ENCODE data around the gene KIAA1191.
"Not testable (repeated sequence)": the region's sequence is repeated elsewhere in the genome, so short reads cannot be mapped to it uniquely, and the experiment has no call there.

Gene KIAA1191, protein sequence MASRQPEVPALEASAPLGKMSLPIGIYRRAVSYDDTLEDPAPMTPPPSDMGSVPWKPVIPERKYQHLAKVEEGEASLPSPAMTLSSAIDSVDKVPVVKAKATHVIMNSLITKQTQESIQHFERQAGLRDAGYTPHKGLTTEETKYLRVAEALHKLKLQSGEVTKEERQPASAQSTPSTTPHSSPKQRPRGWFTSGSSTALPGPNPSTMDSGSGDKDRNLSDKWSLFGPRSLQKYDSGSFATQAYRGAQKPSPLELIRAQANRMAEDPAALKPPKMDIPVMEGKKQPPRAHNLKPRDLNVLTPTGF

GRCh38 chr5:176361437-176362232 lies at the start of gene KIAA1191:
TSS of gene KIAA1191 (minus strand) at chr5:176361764. CDS start at chr5:176359508, 2,256 bp downstream.
- DNase-seq: peak; percentile 93 to 94

- no peak for DNase-seq
These were observed 49.1 kb upstream of the KIAA1191 start for GRCh38 chr5:176410486-176411180.

- no peak for DNase-seq
These were observed 48.2 kb upstream of the KIAA1191 start for GRCh38 chr5:176409765-176410164.

GRCh38 chr5:176408590-176408989 lies 47.0 kb upstream of the KIAA1191 start:
- no peak for DNase-seq

DNA sequence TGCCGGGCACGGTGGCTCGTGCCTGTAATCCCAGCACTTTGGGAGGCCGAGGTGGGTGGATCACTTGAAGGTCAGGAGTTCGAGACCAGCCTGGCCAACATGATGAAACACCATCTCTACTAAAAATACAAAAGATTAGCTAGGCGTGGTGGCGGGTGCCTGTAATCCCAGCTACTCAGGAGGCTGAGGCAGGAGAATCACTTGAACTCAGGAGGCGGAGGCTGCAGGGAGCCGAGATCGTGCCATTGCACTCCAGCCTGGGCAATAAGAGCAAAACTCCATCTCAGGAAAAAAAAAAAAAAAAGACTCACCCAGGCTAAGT lies 46.6 kb upstream of the KIAA1191 start:
- DNase-seq: not testable (repeated sequence)

- DNase-seq: no peak
These were observed 46.1 kb upstream of the KIAA1191 start for GRCh38 chr5:176407456-176408251.

DNA sequence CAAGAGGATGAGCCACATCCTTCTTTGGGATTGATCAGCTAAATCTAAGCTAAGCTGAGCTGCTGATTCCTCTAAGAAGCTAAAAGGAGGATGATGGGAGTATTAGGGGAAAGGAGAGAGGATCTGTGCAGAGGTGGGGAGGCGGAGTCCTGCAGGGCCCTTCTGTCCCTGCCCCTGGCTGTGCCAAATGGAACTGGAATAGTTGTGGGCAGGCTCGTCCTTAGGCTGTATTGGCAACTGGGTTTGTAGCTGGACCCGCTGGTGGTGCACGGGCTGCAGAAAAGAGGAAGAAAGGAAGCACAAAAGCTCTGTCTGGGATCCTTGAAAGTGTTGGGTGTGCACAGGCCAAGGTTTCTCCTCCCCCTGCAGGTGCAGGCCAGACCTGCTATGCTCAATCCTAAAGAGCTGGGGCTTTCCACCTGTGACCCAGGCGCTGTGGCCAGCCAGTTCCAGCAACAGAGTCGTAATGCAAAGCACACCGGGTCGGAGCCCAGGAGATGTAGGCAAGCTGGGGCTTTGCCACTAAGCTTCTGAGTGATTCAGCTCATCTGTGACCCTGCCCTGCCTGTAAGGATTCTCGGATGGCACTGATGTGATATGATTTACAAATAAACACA lies 45.0 kb upstream of the KIAA1191 start:
- DNase-seq: no peak

GRCh38 chr5:176405656-176406435 lies 44.3 kb upstream of the KIAA1191 start:
- DNase-seq: no peak

GRCh38 chr5:176401281-176402205 lies 40.0 kb upstream of the KIAA1191 start:
- no peak for DNase-seq

- no peak for DNase-seq
These were observed 39.0 kb upstream of the KIAA1191 start for GRCh38 chr5:176400382-176401156.

GRCh38 chr5:176397736-176398420 lies 36.3 kb upstream of the KIAA1191 start:
- DNase-seq: no peak

- DNase-seq: no peak
These were observed 34.8 kb upstream of the KIAA1191 start for GRCh38 chr5:176396330-176396729.

DNA sequence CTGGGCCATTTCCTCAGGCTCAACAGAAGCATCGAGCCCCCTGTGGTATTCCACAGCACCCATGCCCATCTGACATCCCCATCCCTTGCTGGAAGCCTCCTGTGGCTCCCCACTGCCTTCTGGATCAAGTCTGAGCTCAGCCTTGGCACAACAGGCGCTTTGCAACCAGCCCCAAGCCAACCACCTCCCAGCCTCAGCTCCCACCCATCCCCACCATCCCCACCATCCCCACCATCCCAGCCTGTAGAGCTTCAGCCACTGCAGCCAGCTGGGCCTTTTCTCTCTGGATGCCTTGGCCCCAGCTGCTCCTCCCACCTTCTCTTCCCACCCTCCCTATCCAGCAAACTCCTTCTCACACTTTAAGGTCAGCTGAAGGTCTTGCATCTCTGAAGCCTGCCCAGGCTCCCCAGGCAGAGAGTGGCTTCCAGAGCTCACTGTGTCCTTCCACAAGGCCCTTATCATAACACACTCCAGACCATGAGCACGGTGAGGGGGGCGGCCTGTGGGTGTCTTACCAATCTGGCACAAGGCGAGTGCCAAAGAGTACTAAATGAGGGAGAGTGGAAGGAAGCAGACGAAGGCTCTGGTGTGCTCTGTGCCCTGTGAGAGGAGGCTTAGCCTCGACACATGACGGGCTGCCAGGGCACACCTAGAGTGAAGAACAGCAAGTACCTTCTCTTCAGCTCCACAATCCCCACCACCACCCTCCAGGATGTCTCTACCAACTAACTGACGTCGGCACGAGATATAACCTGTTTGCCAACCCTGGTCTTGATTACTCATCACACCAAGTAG lies 33.5 kb upstream of the KIAA1191 start:
- DNase-seq: no peak

DNA sequence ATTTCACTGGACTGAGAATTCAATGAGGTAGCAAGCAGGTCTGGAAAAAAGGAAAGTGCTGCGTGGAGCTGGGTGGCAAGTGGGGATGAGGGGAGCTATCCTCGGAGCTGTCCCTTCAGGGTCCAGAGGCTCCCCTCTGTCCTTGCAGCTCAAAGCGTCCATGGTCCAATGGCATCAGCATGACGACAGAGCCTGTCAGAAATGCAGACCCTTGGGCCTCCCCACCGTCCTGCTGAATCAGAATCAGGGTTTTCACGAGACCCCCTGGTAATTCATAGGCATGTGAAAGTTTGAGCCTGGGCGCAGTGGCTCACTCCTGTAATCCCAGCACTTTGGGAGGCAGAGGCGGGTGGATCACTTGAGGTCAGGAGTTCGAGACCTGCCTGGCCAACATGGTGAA lies 32.5 kb upstream of the KIAA1191 start:
- DNase-seq: no peak

- no peak for DNase-seq
These were observed 31.0 kb upstream of the KIAA1191 start for GRCh38 chr5:176392526-176392925.

GRCh38 chr5:176391999-176392398 lies 30.4 kb upstream of the KIAA1191 start:
- DNase-seq: no peak

GRCh38 chr5:176391479-176391878 lies 29.9 kb upstream of the KIAA1191 start:
- no peak for DNase-seq
